ENCODE results near the gene SNAP23.
A peak's percentile ranks its signal among the peaks of the same experiment; 100 is the strongest.

Gene SNAP23

DNA sequence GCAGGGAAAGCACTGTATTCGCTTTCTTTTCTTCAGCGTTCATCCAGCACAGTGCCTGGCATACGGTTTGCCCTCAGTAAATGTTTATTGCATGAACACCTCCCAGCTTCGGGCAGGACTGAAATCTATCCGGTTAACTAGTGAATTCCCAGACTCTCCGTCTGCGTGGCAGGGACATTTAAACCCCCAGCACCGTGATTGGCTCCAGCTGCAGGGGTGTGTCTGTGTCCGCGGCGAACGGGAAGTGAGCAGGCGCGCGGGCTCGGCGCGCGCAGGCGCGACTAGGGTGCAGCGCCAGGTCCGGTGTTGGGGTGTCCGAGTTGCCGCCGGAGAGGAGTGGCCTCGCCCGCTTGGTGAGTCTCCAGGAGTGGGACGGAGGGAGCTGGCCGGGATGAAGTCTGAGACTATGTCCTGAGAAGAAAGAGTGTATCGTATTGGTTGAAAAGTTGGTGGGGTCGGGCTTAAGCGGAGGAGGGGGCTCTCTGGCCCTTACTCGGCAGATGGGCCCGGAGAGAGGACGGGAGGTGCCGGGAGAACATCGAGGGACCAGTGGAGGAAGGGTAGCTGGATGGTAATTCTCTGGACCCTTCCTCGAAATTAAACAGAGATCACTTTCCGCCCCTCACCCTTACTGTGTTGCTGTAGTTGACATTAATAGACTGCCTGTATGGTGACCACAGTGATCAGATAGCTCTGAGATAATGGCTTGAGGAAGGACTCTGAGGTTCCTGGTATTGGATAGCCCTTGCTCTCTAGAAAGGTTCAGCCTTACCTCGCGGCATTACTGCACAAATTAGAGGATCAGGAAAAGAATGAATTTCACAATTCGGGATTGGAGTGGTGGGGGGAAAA is at the start of gene SNAP23:
TSS of gene SNAP23 (plus strand) at position 274 of the 852 bp plus-strand sequence. CDS start 16,213 bp downstream, outside the sequence.
- peak within 1 kb of the TSS; percentile 74 for H3K9ac ChIP-seq (ENCODE audit: low read length)
- peaks cover 42% of the 10 kb centered on the region for H3K4me1 ChIP-seq (ENCODE audit: control insufficient read depth, insufficient read depth, low read length)
- H3K27me3 ChIP-seq (ENCODE audit: control insufficient read depth, insufficient read depth, low read length): no peaks in the 10 kb centered on the region
- H3K9me3 ChIP-seq (ENCODE audit: control insufficient read depth, low read length): no peaks in the 10 kb centered on the region
- peak within 1 kb of the TSS; percentile 68 for H3K4me3 ChIP-seq (ENCODE audit: low read length)
- H3K36me3 ChIP-seq (ENCODE audit: control insufficient read depth, insufficient read depth, low read length): no peaks in the 10 kb centered on the region

DNA sequence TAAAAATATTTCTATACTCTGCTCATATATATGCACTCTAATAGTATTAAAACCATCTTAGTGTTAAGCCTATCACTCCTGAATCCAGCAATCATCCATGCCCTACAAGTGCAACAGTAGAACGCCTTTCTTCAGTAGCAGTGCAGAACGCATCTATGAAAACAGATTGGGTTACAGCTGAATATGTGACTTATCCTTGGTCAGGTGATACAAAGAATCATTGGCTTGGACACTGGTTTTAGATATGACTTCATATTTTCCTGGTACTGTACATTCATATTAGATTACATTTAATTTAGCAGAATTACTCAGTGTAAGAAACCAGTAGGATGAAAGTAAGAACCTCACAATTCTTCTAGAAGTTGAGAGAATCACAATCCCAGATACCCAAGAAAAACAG is 47.8 kb upstream of the SNAP23 start:
- H3K36me3 ChIP-seq (ENCODE audit: control insufficient read depth, insufficient read depth, low read length): peaks cover 5% of the 10 kb centered on the region
- no peaks in the 10 kb centered on the region for H3K9me3 ChIP-seq (ENCODE audit: control insufficient read depth, low read length)
- H3K9ac ChIP-seq (ENCODE audit: low read length): no peak overlapping the region
- no peaks in the 10 kb centered on the region for H3K4me1 ChIP-seq (ENCODE audit: control insufficient read depth, insufficient read depth, low read length)
- H3K27me3 ChIP-seq (ENCODE audit: control insufficient read depth, insufficient read depth, low read length): no peaks in the 10 kb centered on the region
- H3K4me3 ChIP-seq (ENCODE audit: low read length): no peak overlapping the region

DNA sequence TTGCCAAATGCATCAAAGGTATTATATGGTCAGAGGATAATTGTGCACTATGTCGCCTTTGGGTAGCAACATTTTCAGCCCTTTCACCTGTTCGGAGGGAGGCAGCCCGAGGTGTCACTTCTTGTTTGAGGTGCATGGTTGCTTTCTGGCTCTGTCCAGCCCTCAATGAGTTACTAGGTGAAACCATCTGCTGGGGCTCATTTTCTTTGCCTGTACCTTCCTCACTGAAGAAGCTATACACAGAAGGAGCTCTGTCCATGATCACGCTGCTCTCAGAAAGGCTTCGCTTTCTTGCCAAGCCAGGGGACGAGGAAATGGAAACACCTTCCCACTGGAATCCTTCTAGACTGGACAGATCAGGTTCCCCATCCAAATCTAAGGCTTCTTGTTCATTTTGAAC is 47.2 kb upstream of the SNAP23 start:
- peaks cover 5% of the 10 kb centered on the region for H3K36me3 ChIP-seq (ENCODE audit: control insufficient read depth, insufficient read depth, low read length)
- no peaks in the 10 kb centered on the region for H3K4me1 ChIP-seq (ENCODE audit: control insufficient read depth, insufficient read depth, low read length)
- no peak overlapping the region for H3K4me3 ChIP-seq (ENCODE audit: low read length)
- no peaks in the 10 kb centered on the region for H3K27me3 ChIP-seq (ENCODE audit: control insufficient read depth, insufficient read depth, low read length)
- H3K9me3 ChIP-seq (ENCODE audit: control insufficient read depth, low read length): no peaks in the 10 kb centered on the region
- H3K9ac ChIP-seq (ENCODE audit: low read length): no peak overlapping the region

DNA sequence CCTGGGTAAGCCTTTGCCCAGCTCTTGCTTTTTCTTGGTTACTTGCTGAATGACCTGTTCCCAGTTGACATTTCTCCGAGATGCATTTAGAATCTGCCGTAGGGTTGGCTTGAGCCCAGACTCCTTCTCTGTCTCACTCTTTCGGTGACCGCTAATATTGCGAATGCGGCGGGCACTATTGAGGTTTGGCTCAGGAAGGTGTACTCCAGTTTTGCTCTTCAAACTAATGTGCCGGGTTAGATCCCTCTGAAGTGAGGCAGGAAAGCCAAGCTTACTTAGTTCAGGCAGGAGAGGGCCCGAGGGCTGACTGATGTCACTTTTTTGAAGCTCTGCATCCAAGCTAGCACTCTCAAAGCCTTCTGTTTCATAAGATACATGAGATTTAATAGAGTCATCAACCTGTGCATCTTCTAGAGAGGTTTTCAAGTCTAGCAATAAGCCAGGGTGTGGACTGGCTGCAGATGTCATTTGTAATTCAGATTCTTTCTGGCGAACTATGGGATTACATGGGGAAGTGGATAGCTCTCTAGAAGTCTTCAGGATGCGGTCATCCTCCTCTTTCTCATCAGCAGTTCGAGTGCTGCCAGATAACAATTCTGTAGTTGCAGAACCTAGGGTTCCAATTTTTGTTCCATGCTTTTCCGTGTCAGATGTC is 45.5 kb upstream of the SNAP23 start:
- peaks cover 4% of the 10 kb centered on the region for H3K4me1 ChIP-seq (ENCODE audit: control insufficient read depth, insufficient read depth, low read length)
- peaks cover 5% of the 10 kb centered on the region for H3K36me3 ChIP-seq (ENCODE audit: control insufficient read depth, insufficient read depth, low read length)
- H3K9ac ChIP-seq (ENCODE audit: low read length): no peak overlapping the region
- no peaks in the 10 kb centered on the region for H3K27me3 ChIP-seq (ENCODE audit: control insufficient read depth, insufficient read depth, low read length)
- H3K4me3 ChIP-seq (ENCODE audit: low read length): no peak overlapping the region
- H3K9me3 ChIP-seq (ENCODE audit: control insufficient read depth, low read length): no peaks in the 10 kb centered on the region

DNA sequence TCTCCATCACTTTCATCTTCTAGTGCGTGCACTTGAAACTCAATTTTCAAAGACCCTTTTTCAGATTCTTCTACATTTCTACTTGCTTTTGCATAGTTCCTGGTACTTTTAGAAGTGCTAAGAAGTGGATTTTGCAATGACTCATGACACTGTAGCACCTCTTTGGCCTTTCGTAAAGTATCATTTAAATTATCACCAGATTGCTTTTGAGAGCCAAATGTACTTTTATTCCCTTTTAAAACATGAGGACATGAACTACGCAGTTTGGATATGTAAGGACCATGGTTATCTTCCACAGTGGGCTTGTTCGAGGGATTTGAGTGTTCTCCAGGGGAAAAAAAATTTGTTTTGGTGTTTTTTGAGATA is 45.0 kb upstream of the SNAP23 start:
- no peak overlapping the region for H3K9ac ChIP-seq (ENCODE audit: low read length)
- no peaks in the 10 kb centered on the region for H3K9me3 ChIP-seq (ENCODE audit: control insufficient read depth, low read length)
- H3K27me3 ChIP-seq (ENCODE audit: control insufficient read depth, insufficient read depth, low read length): no peaks in the 10 kb centered on the region
- no peak overlapping the region for H3K4me3 ChIP-seq (ENCODE audit: low read length)
- peaks cover 5% of the 10 kb centered on the region for H3K36me3 ChIP-seq (ENCODE audit: control insufficient read depth, insufficient read depth, low read length)
- H3K4me1 ChIP-seq (ENCODE audit: control insufficient read depth, insufficient read depth, low read length): peaks cover 6% of the 10 kb centered on the region

DNA sequence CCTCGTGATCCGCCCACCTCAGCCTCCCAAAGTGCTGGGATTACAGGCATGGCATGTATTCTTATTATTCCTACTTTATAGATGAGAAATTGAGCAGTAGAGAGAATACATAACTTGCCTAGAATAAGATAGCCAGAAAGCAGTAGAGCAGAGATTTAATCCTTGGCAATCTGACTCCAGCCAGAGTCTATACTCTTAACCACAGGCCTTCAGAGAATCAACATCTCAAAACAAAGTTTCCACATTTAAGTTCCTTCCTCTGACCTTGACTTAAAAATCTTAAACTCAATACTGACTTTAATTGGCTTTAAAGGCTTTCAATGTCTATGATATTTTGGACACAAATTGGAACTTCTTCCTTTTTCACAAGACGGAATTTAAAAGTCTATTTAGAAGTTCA is 41.6 kb upstream of the SNAP23 start:
- Histone ChIP-seq H3K4me3 (ENCODE audit: low read length) (no peak overlapping the region), H3K4me1 (ENCODE audit: control insufficient read depth, insufficient read depth, low read length) (peaks cover 14% of the 10 kb centered on the region), H3K36me3 (ENCODE audit: control insufficient read depth, insufficient read depth, low read length) (peaks cover 5% of the 10 kb centered on the region)

DNA sequence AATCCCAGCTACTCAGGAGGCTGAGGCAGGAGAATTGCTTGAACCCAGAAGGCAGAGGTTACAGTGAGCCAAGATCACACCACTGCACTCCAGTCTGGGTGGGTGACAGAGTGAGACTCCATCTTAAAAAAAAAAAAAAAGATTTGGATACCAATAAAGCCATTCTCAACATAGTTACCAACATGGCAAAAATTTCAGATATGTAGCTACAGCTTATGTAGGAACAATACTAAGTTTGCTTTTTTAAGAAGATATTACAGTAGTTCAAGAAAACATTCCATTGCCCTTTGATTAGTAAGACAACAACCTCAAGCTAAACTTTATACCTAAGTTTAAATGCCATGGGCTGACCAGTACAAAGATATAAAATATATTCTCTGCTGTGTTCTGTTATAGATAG is 38.9 kb upstream of the SNAP23 start:
- H3K4me3 ChIP-seq (ENCODE audit: low read length): no peak overlapping the region
- no peak overlapping the region for H3K9ac ChIP-seq (ENCODE audit: low read length)
- H3K9me3 ChIP-seq (ENCODE audit: control insufficient read depth, low read length): no peaks in the 10 kb centered on the region

More for the DNA sequence above, 41.6 kb upstream of the SNAP23 start:
- Histone ChIP-seq H3K27me3 (ENCODE audit: control insufficient read depth, insufficient read depth, low read length) (no peaks in the 10 kb centered on the region), H3K9ac (ENCODE audit: low read length) (no peak overlapping the region), H3K9me3 (ENCODE audit: control insufficient read depth, low read length) (no peaks in the 10 kb centered on the region)

DNA sequence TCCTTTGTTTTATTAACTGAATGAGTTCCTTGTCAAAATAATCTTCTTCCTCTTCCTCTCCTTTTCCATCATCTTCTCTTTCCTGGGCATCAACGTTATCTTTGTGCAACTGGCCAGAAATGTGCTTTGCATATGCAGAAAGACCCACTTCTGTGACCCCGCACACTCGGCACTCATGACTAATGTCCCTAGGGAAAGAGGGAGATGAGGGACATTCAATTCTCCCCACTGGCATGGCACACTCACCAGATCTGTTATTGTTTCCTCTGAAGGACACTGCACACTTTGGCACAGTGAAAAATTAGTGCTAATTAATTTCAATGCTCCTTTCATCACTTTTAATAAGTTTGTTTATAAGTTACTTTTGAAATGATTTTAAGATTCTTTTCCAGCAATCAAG is 38.5 kb upstream of the SNAP23 start:
- no peak overlapping the region for H3K9ac ChIP-seq (ENCODE audit: low read length)
- H3K36me3 ChIP-seq (ENCODE audit: control insufficient read depth, insufficient read depth, low read length): no peaks in the 10 kb centered on the region
- H3K4me1 ChIP-seq (ENCODE audit: control insufficient read depth, insufficient read depth, low read length): peaks cover 14% of the 10 kb centered on the region
- H3K27me3 ChIP-seq (ENCODE audit: control insufficient read depth, insufficient read depth, low read length): no peaks in the 10 kb centered on the region
- H3K4me3 ChIP-seq (ENCODE audit: low read length): no peak overlapping the region
- H3K9me3 ChIP-seq (ENCODE audit: control insufficient read depth, low read length): no peaks in the 10 kb centered on the region

More for the DNA sequence above, 38.9 kb upstream of the SNAP23 start:
- peaks cover 14% of the 10 kb centered on the region for H3K4me1 ChIP-seq (ENCODE audit: control insufficient read depth, insufficient read depth, low read length)
- no peaks in the 10 kb centered on the region for H3K27me3 ChIP-seq (ENCODE audit: control insufficient read depth, insufficient read depth, low read length)
- H3K36me3 ChIP-seq (ENCODE audit: control insufficient read depth, insufficient read depth, low read length): no peaks in the 10 kb centered on the region

DNA sequence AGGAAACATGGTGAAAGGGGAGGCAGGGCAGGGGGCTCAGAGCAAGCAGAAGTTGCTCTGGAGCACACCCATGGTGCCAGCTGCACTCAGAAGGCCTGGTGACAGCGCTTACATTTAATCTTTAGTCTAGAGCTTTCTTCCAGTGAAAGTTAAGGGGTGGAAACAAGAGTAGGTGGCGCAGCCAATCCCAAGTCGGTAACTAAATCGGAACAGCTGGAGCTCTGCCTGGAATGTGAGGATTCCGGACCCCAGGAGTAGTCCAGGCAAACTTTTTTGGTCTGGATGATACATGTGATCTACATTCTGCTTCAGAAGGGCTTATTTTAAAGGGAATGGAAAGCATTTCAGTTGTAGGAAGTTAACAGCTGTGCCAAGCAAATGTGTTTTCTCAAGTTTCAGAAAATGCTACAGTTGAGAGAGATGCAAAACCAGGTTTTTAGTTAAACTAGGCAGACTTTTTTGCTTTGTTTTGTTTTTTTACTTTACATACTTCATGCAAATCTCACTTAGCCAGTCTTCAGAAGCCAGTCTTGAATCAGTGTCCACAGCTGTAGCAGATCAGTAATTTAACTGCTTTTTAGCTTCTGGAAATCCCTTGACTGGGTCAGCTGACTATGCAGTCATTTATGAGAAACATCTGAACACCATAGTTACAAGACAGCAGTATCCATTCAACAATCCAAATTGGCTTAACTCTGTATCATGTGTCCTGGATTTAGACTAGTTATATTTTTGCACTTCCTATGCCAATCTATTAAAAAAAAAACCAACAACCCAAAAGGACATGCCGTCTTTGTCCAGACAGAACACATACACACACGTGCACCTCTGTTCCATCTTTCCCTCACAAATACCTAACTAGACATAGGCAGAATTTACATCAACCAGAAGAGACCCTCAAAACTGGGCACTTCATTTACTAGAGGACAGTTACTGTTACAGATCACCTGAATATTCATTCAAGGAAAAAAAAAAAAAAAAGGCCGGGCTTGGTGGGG is 37.7 kb upstream of the SNAP23 start:
- H3K4me1 ChIP-seq (ENCODE audit: control insufficient read depth, insufficient read depth, low read length): peaks cover 14% of the 10 kb centered on the region
- H3K9me3 ChIP-seq (ENCODE audit: control insufficient read depth, low read length): no peaks in the 10 kb centered on the region
- no peak overlapping the region for H3K9ac ChIP-seq (ENCODE audit: low read length)
- no peaks in the 10 kb centered on the region for H3K27me3 ChIP-seq (ENCODE audit: control insufficient read depth, insufficient read depth, low read length)
- H3K36me3 ChIP-seq (ENCODE audit: control insufficient read depth, insufficient read depth, low read length): no peaks in the 10 kb centered on the region
- no peak overlapping the region for H3K4me3 ChIP-seq (ENCODE audit: low read length)

DNA sequence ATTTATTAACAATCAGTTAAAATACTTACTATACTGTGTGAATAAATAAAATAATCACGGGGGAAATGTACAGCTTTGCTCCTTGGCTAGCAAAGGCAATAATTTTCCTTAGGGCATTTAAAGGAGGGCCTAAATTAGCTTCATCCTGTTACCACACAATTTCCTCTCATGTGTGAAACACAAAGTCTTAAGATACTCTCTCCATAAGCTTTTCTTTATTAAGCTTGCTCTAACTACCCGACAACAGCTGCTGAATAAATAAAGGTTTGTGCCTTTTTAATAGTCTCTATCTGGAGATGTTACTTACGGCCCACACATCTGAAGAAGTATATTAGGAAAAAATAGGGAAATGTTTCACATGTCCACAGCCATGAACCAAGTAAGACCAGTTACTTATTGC is 34.2 kb upstream of the SNAP23 start:
- Histone ChIP-seq H3K4me1 (ENCODE audit: control insufficient read depth, insufficient read depth, low read length) (peaks cover 7% of the 10 kb centered on the region), H3K9ac (ENCODE audit: low read length) (no peak overlapping the region), H3K36me3 (ENCODE audit: control insufficient read depth, insufficient read depth, low read length) (no peaks in the 10 kb centered on the region), H3K27me3 (ENCODE audit: control insufficient read depth, insufficient read depth, low read length) (no peaks in the 10 kb centered on the region), H3K9me3 (ENCODE audit: control insufficient read depth, low read length) (no peaks in the 10 kb centered on the region), H3K4me3 (ENCODE audit: low read length) (no peak overlapping the region)

DNA sequence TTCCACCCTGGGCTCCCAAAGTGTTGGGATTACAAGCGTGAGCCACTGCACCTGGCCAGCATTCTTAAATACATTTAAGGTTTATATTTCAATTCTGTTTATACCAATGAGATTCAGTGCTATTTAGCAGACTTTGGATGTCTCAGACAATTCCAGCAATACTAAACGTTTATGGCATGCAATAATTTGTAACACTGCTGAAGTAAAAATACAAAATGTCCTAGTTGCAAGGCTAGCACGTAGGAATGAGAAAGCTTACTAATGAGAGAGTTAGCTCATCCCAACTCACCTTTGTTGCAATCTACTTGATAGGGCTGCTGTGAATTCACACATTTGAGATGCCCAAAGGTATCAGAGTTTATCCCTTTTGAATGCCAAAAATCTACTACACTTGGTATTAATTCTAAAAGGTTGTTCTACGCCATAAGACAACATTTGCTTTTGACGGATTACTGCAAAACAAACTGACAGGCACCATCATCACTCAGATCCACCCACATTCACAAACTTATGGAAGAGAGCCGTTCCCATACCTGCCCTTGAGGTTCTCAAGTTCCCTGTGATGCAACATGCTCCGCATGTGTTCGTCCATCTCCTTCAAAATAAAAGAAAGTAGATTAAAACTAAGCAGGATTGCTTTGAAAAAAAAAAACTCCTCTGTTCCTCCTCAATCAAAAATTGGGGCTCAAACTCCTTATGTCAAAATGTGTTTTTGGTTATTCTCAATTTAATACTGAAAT is 29.7 kb upstream of the SNAP23 start:
- Histone ChIP-seq H3K36me3 (ENCODE audit: control insufficient read depth, insufficient read depth, low read length) (no peaks in the 10 kb centered on the region), H3K4me1 (ENCODE audit: control insufficient read depth, insufficient read depth, low read length) (no peaks in the 10 kb centered on the region), H3K9me3 (ENCODE audit: control insufficient read depth, low read length) (no peaks in the 10 kb centered on the region), H3K27me3 (ENCODE audit: control insufficient read depth, insufficient read depth, low read length) (no peaks in the 10 kb centered on the region), H3K4me3 (ENCODE audit: low read length) (no peak overlapping the region), H3K9ac (ENCODE audit: low read length) (no peak overlapping the region)

Measured in mucosa of stomach (tissue), 1 donor.